GM23248 (cell line): ENCODE measurements around the gene CACNB4.

ENCODE experiments used
- EZH2 ChIP-seq: fragments of 200-600 bp; sonication (generic); IDR thresholded peaks from 2 replicates; pipeline ENCODE4 v1.6.1; 2018; ENCODE audit warnings: antibody characterized with exemption, mild to moderate bottlenecking; ENCODE audit not compliant: insufficient read depth, poor library complexity, severe bottlenecking
- EZH2phosphoT487 ChIP-seq: fragments of 200-600 bp; sonication (generic); IDR thresholded peaks from 2 replicates; pipeline ENCODE4 v1.6.1; 2018; ENCODE audit warnings: antibody characterized with exemption, moderate library complexity, mild to moderate bottlenecking, low read depth; ENCODE audit not compliant: insufficient read depth

DNA sequence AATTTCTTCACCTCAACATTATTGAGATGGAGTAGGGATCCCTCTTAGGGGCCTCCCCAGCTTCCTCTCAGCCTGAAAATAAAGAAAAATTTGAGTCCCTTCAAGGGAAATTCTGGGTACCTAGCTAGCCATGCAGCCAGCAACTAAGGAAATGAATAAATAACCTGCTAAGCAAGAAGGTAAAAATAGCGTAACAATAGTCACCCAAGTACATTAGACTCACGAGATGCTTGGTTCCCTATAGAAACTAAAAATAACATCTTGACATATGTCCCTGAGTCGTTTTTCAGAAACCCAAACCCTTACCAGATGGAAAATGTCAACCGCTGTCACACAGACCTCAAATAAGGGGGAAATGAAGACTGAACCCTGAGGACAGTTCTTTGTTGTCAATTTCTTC is 51.9 kb downstream of the CACNB4 start:
- no peak for TF ChIP-seq EZH2phosphoT487
- no peak for TF ChIP-seq EZH2
